ENCODE data around the gene IFNW1. TPM values are rescaled to one million over a fixed set of nuclear protein-coding genes. Genes with fewer than 3 reads are reported as not detected.

IFNW1 gene
- total RNA-seq, 2 donors from 2014 or later: not detected

DNA sequence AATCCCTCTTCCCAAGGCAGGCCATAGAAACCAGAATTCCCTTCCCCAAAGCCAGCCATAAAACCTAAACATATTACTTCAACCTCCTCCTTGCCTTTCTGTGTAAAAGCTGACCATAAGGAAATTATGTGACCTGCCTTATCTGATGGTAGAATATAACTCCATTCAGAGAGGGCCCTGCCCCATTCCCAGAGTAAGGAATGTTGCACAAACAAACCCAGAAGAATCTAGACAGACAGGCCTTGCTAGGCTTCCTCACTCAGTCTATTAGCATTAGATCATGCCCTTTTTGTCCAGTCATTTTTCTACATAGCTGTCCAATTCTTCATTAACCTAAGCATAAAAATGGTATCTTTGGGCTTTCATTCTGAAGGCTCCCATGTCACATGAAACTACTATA, 46.1 kb downstream of the IFNW1 start:
- Mint-ChIP-seq H3K27me3 (ENCODE audit: insufficient read depth) (no peaks in the 10 kb centered on the region), H3K4me3 (no peak overlapping the region), H3K4me1 (no peaks in the 10 kb centered on the region), H3K36me3 (ENCODE audit: low read depth) (no peaks in the 10 kb centered on the region), H3K9me3 (no peaks in the 10 kb centered on the region), H3K27ac (no peak overlapping the region)
- Histone ChIP-seq H3K9ac (ENCODE audit: extremely low read depth, low read length, poor library complexity, severe bottlenecking) (no peak overlapping the region), H3K9me3 (ENCODE audit: control insufficient read depth, low read length) (no peaks in the 10 kb centered on the region), H3K27ac (ENCODE audit: low read depth, low read length) (no peak overlapping the region), H3K36me3 (ENCODE audit: control insufficient read depth, insufficient read depth, low read length) (no peaks in the 10 kb centered on the region), H3K4me1 (ENCODE audit: control insufficient read depth, insufficient read depth, low read length) (no peaks in the 10 kb centered on the region), H3K4me3 (ENCODE audit: low read length) (no peak overlapping the region), H3K27me3 (ENCODE audit: control insufficient read depth, insufficient read depth, low read length, poor library complexity, severe bottlenecking) (no peaks in the 10 kb centered on the region)
- DNase-seq: no peak
- TF ChIP-seq, protein P1, sequence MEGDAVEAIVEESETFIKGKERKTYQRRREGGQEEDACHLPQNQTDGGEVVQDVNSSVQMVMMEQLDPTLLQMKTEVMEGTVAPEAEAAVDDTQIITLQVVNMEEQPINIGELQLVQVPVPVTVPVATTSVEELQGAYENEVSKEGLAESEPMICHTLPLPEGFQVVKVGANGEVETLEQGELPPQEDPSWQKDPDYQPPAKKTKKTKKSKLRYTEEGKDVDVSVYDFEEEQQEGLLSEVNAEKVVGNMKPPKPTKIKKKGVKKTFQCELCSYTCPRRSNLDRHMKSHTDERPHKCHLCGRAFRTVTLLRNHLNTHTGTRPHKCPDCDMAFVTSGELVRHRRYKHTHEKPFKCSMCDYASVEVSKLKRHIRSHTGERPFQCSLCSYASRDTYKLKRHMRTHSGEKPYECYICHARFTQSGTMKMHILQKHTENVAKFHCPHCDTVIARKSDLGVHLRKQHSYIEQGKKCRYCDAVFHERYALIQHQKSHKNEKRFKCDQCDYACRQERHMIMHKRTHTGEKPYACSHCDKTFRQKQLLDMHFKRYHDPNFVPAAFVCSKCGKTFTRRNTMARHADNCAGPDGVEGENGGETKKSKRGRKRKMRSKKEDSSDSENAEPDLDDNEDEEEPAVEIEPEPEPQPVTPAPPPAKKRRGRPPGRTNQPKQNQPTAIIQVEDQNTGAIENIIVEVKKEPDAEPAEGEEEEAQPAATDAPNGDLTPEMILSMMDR (conservative IDR thresholded peaks at IDR 0.05): no peak

Other genes starting within 250 kb of the IFNW1 start
- 1 to 10 TPM; 1.6 to 1.7 TPM for gene HACD4, start 110.2 kb downstream of the IFNW1 start, total RNA-seq
- gene IFNB1, start 63.9 kb downstream of the IFNW1 start, total RNA-seq: not detected
- not detected for gene IFNA21, start 24.8 kb upstream of the IFNW1 start, total RNA-seq
- not detected for gene IFNA4, start 45.8 kb upstream of the IFNW1 start, total RNA-seq
- not detected for gene IFNA7, start 60.4 kb upstream of the IFNW1 start, total RNA-seq
- gene IFNA10, start 65.3 kb upstream of the IFNW1 start, total RNA-seq: not detected
- not detected for gene IFNA16, start 75.5 kb upstream of the IFNW1 start, total RNA-seq
- not detected for gene IFNA17, start 86.4 kb upstream of the IFNW1 start, total RNA-seq
- not detected for gene IFNA14, start 98.2 kb upstream of the IFNW1 start, total RNA-seq
- not detected for gene IFNA5, start 163.5 kb upstream of the IFNW1 start, total RNA-seq
- gene KLHL9, start 193.6 kb upstream of the IFNW1 start, total RNA-seq: 10 to 100 TPM; 24.6 to 32.0 TPM
- gene IFNA6, start 209.1 kb upstream of the IFNW1 start, total RNA-seq: not detected
- gene IFNA13, start 226.2 kb upstream of the IFNW1 start, total RNA-seq: not detected
- not detected for gene IFNA2, start 243.6 kb upstream of the IFNW1 start, total RNA-seq